GM21619 (cell line): ENCODE measurements around the gene ACSL3.

Source experiments
- ATAC-seq: cut with Tn5 transposase; IDR thresholded peaks from one replicate; pipeline ENCODE4 v1.9.1; 2021; ENCODE audit not compliant: unreplicated experiment

Gene ACSL3

DNA sequence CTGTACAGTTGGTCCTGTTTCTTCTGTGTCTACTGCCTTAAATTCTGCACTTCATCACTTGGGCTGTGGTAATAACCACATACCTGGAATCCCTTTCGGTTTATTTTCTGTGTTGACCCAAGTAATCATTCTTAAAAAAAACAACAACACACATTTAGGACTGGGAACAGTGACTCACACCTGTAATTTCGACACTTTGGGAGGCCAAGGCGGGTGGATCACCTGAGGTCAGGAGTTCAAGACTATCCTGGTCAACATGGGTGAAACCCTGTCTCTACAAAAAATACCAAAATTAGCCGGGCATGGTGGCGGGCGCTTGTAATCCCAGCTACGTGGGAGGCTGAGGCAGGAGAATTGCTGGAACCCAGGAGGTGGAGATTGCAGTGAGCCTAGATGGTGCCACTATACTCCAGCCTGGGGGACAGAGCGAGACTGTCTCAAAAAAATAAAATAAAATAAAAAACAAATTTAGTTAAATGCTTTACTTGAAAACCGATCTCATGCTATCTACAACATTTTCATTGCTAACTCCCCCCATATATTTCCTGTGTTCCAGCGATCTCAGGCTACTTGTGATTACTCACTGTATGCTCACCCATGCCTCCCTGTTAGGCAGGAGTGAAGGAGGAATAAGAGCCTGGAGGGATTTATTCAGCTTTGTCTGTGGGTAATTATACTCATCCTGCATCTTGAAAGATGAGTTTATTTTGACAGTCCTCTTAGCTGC is 18.2 kb downstream of the ACSL3 start:
- no peak for ATAC-seq

DNA sequence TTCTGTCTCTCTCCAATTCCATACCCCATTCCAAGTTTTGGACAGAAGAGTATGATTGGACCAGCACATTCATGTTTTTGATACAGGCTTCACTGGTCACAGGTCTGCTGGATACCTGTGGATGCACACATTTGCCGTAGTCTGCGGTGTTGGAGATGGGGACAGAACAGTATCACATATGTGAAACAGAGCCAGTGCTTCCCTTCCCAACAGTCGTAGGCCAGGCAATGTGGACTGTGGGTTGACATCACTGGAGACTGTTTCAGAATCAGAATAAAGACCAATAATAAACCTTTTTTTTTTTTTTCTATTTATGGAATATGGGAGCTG is 18.7 kb downstream of the ACSL3 start:
- no peak for ATAC-seq

DNA sequence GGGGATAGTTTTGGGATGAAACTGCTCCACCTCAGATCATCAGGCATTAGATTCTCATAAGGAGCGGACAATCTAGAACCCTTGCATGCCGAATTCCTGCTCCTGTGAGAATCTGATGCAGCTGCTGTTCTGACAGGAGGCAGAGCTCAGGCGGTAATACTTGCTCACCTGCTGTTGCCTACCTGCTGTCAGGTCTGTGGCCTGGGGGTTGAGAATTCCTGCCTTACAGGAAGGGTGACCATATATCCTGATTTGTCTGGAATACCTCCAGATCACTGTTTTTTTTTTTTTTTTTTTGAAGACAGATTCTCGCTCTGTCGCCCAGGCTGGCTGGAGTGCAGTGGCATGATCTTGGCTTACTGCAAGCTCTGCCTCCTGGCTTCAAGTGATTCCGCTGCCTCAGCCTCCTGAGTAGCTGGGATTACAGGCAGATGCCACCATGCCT is 21.7 kb downstream of the ACSL3 start:
- ATAC-seq: no peak

DNA sequence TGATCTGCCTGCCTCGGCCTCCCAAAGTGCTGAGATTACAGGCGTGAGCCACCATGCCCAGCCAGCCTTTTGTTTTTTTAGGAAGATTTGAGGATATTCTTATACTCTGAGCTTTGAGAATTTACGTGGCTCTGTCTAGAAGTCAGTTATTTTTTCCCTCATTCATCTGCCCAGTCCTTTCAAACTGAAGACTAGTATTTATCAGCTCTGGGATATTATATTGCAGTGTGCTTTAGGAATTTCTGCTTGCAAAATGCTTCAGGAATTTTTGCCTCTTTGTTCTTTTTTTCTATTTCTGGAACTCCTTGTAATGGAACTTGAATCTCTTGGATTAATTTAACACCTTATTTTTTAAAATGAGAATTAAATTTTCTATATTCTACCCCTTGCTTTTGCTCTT is 22.6 kb downstream of the ACSL3 start:
- ATAC-seq: no peak

DNA sequence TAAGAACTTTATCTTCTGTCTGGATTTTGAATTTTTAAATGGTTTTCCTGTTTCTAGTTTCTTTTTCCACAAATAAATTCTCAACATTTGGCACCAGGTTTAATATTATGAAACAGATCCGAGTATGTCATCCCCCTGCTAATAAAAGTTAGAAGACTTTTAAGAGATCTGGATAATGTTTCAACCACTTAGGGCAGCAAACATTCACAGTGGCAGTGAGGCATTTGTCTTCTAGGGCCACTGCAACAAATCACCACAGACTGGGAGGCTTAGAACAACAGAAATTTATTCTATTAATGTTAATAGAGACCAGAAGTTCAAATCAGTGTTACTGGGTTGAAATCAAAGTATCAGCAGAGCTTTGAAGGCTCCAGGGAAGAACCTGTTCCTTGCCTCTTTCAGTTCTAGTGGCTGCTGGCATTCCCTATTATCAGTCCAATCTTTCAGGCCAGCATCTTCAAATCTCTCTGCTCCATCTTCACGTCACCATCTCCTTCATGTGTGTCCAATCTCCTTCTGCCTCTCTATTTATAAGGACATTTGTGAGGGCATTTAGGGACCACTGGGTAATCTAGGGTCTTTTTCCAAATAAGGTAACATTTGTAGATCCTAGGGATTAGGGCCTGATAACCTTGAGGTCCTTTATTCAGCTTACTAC is 23.4 kb downstream of the ACSL3 start:
- no peak for ATAC-seq

DNA sequence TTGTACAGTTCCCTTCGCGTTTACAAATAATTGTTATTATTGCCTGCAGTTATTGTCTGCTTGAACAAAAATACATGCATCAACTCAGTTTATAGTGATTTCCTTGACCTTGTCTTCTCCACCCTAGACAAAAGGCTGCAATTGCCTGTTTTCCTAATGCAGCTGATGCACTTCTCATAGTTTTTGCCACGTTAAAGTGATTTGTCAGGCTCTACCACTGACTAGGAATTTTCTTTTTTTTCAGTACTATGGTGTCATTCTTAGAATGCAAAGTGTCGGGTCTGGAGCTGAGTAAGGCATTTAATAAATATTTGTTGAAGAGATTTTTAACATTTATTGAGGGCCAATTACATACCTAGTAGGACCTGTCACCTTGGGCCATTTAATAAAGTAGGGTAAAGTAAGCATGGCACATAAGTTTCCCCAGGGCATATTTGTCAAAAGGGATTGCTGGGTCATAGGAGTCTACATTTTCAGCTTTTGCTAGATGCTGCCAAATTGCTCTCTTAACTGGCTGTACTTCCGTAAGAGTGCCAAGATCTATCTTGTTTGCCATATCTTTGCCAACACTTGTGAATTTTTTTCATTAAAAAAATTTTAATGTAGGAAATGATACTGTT is 24.1 kb downstream of the ACSL3 start:
- no peak for ATAC-seq

DNA sequence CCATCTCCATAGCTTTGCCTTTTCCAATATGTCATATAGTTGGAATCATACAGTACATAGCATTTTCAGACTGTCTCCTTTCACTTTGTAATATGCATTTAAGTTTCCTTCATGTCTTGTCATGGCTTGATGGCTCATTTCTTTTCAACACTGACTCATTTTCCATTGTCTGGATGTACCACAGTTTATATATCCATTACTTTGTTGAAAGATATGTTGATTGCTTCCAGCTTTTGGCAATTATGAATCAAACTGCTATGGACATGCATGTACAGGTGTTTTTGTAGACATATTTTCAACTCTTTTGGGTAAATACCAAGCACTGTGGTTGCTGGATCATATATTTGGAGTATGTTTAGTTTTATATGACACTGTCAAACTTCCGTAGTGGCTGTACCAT is 26.3 kb downstream of the ACSL3 start:
- no peak for ATAC-seq

DNA sequence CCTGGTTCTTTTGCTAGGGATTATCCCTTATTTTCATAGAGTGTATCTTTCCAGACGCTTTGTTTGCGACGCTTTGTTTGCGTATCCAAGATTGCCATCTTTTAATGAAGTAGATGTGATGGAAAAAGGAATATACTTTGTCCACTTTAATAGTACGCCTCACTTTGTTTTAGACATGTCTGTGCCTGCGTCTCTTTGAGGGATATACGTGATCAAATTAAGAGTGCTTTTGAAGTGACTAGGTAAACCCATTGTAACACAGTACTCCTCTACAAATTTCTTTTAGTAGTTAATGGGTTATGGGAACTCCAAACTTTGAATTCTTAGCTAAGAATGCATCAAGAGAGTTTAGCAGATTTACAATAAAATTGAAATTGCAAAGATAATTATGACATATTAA is 27.9 kb downstream of the ACSL3 start:
- ATAC-seq: no peak

DNA sequence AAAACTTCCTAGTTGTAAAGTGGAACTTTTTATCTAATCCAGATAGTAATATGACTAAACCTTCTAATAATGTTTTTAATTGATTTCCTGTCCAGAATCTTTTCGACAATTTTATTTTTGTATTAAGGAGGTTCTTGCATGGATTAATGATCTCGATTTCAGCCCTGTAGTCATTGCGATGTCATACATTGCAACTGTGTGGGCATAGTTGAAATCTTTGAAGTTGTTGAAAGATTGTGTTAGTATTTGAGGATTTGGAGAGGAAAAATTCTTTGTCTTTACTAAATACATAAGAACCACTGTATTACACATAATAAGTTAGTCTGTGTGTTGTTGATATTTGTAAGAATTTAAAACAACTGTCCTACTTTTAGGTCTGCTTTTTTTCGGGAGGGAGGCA is 31.1 kb downstream of the ACSL3 start:
- no peak for ATAC-seq

DNA sequence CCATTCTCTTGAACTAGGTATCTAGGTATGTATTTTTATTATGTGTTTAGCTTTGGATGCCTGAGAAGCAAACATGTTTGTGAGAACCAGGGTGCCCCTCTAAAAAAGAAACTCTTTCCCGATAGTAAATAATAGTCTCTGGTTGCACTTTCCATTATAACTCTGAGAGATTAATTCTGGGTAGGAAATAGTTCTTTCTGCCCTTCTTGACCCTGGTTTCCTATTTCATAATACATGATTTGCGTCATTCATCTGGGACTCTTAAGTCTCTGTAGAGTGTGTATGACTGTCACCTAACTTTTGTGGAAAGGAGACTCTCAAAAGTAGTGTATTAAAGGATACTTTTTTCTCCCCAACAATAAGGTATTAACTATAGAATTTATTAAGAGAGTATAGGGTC is 31.5 kb downstream of the ACSL3 start:
- no peak for ATAC-seq

DNA sequence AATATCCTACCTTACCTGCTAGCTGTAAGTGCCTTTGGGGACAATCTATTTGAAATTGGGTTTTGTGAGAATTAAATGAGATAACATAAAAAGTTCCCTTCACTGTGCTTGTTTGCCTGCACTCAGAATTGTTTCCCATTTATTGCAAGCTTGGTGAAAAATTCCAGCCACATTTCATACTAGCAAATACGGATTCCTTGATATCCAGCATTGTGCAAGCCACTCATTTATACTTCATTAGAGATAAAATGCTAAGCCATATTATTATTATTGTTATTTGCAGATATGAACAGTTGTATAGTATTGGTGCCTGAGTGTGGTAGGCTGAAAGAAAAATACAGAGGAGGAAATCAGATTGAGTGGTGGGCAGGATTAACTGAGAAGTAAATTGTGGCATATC is 31.9 kb downstream of the ACSL3 start:
- ATAC-seq: no peak

DNA sequence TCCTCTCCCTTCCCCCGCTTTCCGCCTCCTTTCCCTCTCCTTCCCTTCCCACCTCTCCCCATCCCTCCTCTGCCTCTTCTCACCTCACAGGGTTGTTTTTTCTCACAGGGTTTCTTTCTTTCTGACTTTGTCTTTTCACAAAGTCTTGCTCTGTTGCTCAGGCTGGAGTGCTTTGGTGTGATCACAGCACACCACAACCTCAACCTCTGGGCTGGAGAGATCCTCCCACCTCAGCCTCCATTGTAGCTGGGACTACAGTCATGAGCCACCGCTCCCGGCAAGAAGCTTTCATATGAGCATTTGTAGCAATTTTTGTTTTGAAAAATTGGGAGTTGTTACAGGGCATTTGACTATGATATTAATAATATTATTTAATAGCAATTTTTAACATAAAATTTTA is 32.9 kb downstream of the ACSL3 start:
- ATAC-seq: no peak

DNA sequence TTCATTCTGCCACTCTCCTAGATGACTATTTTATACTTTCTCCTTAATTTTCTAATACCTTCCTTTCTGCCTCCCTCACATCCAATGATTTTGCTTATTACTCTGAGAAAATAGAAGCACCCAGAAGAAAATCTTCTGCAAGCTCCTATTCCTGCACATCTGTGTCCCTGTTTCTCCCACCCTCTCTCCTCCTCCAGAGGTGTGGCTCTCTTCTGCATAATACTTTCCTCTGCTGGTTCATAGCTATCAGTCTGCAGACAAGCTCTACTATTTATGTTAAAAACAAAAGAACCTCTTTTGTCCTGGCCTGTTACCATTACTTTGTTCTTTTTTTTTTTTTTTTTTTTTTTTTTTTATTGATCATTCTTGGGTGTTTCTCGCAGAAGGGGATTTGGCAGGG is 34.3 kb downstream of the ACSL3 start:
- no peak for ATAC-seq

DNA sequence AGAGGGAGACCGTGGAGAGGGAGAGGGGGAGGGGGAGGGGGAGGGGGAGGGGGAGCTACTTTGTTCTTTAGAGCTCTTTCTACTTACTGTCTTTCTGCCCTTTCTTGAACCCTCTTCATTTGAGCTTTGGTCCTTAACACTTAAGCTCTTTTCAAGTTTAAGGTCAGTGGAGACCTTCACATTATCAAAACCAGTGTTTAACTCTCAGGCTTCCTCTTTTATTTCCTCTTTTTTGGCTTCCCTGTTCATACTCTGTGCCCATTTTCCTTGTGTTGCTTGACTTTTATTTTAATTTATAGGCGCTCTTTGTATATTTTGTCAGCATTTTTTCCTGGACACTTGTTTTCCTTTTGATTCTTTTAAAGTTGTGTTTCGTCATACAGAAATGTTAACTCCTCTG is 37.1 kb downstream of the ACSL3 start:
- ATAC-seq: no peak

DNA sequence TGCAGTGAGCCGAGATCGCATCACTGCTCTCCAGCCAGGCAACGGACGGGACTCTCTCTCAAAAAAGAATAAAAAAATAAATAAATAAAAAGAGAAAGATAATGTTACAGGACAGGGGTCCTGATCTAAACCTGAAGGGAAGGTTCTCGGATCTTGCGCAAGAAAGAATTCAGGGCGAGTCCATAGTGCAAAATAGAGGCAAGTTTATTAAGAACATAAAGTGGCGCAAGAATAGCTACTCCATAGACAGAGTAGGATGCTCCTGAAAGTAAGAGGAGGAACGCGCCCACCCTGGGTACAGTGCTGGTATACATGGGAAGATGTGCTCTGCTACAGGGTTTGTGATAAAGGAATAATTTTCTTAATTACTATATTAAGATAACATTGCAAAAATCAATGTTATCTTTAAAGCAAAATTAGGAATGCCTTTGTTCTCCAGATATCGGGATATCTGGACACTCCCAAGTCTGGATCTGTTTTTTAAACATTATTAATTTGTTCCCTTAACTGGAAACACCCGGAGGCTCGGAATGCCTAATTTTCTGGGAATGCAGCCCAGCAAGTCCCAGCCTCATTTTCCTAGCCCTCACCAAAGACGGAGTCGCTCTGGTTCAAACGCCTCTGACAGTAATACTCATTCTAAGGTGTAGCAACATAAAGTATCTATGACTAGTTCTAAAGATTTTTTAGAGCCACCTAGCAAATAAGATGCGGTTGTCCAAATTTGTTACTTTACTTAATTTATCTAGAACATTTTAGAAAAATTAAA is 38.8 kb downstream of the ACSL3 start:
- no peak for ATAC-seq

DNA sequence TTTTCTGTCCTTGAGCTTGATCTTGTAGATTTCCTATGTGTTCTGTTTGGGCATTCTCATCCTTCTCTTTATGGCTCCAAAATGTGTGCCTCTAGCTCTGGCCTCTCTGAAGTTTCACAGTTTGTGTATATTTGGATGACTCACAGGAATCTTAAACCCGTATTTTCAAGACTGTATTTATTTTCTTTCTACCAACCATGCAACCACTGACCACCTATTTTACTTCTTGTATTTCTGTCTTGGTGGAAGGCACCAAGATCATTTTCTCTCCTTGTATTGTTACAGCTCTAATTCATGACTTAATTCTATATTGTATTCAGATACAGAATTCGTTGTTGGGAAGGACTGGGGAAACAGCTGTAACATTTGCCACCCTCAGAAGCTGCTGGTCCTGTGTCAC is 39.5 kb downstream of the ACSL3 start:
- ATAC-seq: no peak

DNA sequence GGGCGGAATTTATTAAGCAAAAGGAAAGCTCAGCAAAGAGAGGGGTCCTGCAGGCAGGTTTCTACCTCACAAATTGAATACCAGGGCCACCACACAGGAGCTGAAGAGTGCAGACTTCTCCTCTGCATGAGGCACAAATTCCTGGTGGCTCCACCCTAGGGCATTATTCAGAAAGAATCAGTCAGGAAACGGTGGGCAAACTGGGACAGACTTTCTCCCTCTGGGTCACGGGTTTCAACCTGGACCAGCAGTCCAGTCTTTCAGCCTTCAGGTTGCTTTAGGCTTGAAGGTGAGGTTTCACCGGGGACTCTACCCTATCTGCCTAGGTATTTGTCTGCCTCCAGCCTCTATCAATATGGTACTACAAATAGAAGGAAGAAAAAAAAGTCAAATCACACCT is 41.8 kb downstream of the ACSL3 start:
- ATAC-seq: no peak

DNA sequence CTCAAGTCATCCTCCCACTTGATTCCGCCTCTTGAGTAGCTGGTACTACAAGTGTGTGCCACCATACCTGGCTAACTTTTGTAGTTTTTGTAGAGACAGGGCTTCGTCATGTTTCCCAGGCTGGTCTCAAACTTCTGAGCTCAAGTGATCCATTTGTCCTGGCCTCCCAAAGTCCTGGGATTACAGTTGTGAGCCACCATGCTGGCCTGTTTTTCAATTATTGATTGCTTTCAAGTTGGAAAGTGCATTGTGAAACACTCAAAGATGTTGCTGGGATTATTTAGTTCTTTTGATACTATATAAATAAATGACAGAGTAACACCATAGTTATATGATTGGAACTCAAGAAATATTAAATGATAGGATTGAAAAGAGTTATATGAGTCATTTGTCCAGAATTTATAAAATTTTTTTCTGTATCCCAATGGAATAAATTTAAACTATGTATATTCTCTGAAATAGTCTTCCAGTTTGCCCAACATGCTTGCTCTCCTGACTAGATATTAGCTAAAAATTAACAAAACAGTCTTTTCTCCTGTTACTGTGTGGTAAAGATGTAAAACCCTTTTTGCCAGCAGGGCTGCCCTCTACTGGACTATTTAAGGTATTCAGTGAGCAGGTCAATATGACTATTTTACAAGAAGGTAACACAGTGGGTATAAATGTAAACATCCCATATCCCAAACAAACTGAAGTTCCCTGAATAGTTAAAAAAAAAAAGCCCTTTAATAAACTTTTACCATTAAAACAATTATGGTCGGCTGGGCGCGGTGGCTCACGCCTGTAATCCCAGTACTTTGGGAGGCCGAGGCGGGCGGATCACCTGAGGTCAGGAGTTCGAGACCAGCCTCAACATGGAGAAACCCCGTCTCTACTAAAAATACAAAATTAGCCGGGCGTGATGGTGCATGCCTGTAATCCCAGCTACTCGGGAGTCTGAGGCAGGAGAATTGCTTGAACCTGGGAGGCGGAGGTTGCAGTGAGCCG is 42.7 kb downstream of the ACSL3 start:
- peak; percentile 93 for ATAC-seq

DNA sequence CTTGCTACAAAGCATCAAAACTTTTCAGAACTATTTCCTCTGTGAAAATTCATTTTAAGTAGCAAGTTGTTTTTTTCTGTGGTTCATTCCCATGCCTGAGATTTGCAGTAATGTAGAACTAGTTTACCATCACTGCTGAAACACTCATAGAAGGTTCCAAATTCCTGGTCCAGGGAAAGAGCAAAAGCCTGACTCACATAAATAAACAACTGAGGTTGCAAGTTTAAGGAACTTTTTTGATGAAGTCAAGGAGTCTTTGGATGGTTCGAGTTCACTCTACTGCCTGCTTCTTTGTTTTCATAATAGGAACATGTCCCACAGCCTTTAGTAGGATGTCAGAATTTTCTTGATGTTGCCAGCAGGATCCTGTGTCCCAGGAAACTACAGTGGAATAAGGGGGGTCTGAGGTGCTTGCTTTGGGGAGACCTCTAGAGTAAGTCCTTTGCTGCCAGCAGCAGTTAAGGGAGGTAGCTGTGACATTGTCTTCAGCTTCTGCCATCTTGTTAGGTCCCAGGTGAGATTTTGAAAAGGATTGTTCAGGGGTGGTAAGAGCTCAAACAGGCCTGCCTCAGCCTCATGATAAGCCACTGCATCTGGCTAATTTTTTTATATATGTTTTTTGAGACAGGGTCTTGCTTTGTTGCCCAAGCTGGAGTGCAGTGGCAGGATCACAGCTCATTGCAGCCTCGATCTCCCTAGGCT is 43.9 kb downstream of the ACSL3 start:
- no peak for ATAC-seq

DNA sequence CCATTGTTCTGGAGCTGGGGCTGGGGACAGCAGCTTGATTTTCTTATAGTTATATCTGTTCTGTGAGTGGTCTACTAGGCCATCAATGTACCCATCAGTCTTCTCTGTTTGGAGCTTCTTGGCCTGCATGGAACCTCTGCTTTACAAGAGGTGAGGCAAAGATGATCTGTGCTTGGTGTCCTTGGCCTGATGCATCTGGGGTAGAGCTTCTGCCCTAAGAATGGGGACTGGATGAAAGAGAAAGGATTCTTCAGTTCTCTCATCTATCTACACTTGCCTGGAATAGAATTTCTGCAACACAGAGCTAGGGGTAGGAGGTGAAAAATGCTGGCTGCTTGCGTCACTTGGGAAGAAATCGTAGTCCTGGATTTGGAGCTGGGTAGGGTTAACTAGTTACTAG is 46.2 kb downstream of the ACSL3 start:
- ATAC-seq: no peak
